NCI-H345 treated with DMSO at 0.1 percent for 48 hours (cell line): ENCODE measurements around the gene E2F3.
"Not testable (repeated sequence)": the region's sequence is repeated elsewhere in the genome, so short reads cannot be mapped to it uniquely, and the experiment has no call there.

Experiments used
- DNase-seq: peaks from one replicate; lab custom pipeline; 2025; ENCODE audit not compliant: unreplicated experiment; lab: John Stamatoyannopoulos, UW

E2F3 gene

GRCh38 chr6:20464847-20465246 is 63.2 kb downstream of the E2F3 start:
- DNase-seq = no peak

- not testable (repeated sequence) for DNase-seq
Measured at GRCh38 chr6:20465616-20466015, 63.9 kb downstream of the E2F3 start.

- no peak for DNase-seq
Measured at GRCh38 chr6:20467437-20467836, 65.8 kb downstream of the E2F3 start.

GRCh38 chr6:20468209-20468608 is 66.5 kb downstream of the E2F3 start:
- DNase-seq = no peak

- DNase-seq = no peak
Measured at GRCh38 chr6:20472748-20473147, 71.1 kb downstream of the E2F3 start.

- DNase-seq = no peak
Measured at GRCh38 chr6:20473518-20473917, 71.8 kb downstream of the E2F3 start.

GRCh38 chr6:20474874-20475542 is 73.3 kb downstream of the E2F3 start:
- DNase-seq = no peak

GRCh38 chr6:20476501-20477043 is 74.9 kb downstream of the E2F3 start:
- no peak for DNase-seq

GRCh38 chr6:20477485-20477884 is 75.8 kb downstream of the E2F3 start:
- no peak for DNase-seq

- no peak for DNase-seq
Measured at GRCh38 chr6:20479060-20479459, 77.4 kb downstream of the E2F3 start.

- DNase-seq = no peak
Measured at GRCh38 chr6:20479526-20479925, 77.8 kb downstream of the E2F3 start.

- DNase-seq = no peak
Measured at GRCh38 chr6:20481281-20481680, 79.6 kb downstream of the E2F3 start.

- DNase-seq = no peak
Measured at GRCh38 chr6:20483887-20484497, 82.3 kb downstream of the E2F3 start.

- DNase-seq = no peak
Measured at GRCh38 chr6:20486641-20487040, 85.0 kb downstream of the E2F3 start.

- no peak for DNase-seq
Measured at GRCh38 chr6:20487669-20488375, 86.1 kb downstream of the E2F3 start.

- DNase-seq = no peak
Measured at GRCh38 chr6:20490591-20490990, 88.9 kb downstream of the E2F3 start.

- DNase-seq = no peak
Measured at GRCh38 chr6:20492099-20492498, 90.4 kb downstream of the E2F3 start.

- DNase-seq = no peak
Measured at GRCh38 chr6:20497216-20498040, 95.7 kb downstream of the E2F3 start.

- no peak for DNase-seq
Measured at GRCh38 chr6:20498041-20498385, 96.3 kb downstream of the E2F3 start.

GRCh38 chr6:20509212-20509611 is 107.5 kb downstream of the E2F3 start:
- no peak for DNase-seq

GRCh38 chr6:20511852-20512251 is 110.2 kb downstream of the E2F3 start:
- no peak for DNase-seq
